HEK293T (cell line): ENCODE data around the gene PDE3A.

Experiments used
- ARNT ChIP-seq: fragments of 450-650 bp; IDR thresholded peaks from 2 replicates; pipeline ENCODE4 v1.6.1; 2017; ENCODE audit warnings: mild to moderate bottlenecking
- BHLHE40 ChIP-seq: fragments of 450-650 bp; IDR thresholded peaks from 2 replicates; pipeline ENCODE4 v1.6.1; 2016; ENCODE audit warnings: mild to moderate bottlenecking, moderate library complexity, borderline replicate concordance
- ELF4 ChIP-seq: fragments of 450-650 bp; IDR thresholded peaks from 2 replicates; pipeline ENCODE4 v1.6.1; 2017; ENCODE audit warnings: antibody characterized with exemption
- FOXA1 ChIP-seq: fragments of 450-650 bp; IDR thresholded peaks from 2 replicates; pipeline ENCODE4 v1.6.1; 2016; ENCODE audit warnings: mild to moderate bottlenecking
- FOXM1 ChIP-seq: fragments of 450-650 bp; IDR thresholded peaks from 2 replicates; pipeline ENCODE4 v1.6.1; 2017; ENCODE audit warnings: mild to moderate bottlenecking, borderline replicate concordance
- SP1 ChIP-seq: fragments of 450-650 bp; IDR thresholded peaks from 2 replicates; pipeline ENCODE4 v1.6.1; 2017
- TF ChIP-seq, protein P1 (sequence below): fragments of 450-650 bp; IDR thresholded peaks from 2 replicates; pipeline ENCODE4 v1.6.1; 2016

DNA sequence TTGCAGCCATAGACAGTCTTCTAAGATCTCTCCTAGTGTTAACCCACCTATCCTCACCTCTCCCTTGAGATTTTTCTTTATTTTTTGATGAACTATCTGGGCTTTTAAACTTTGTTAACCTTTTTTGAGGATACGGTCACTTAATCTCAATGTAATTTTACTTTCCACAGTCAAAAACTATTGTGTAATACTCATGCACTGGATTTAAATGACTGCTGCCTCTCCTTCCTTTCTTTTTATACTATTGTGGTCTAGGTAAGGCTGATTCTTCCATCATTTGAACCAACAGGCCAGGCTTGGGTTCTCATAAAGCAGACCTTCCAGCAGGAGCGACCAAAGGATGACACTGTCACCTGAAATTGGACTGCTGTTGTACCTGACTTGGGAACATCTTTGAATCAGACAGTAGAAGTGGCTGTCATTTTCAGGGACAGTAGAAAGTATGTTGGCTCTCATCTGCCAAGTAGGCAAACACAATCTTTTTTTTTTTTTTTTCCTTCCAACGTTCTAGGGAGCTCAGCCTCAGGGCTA, 689 bp upstream of the PDE3A start:
- no peak for TF ChIP-seq FOXM1
- TF ChIP-seq SP1, result no peak
- TF ChIP-seq FOXA1, result no peak
- TF ChIP-seq ELF4, result no peak
- TF ChIP-seq ARNT, result no peak
- TF ChIP-seq, protein P1, sequence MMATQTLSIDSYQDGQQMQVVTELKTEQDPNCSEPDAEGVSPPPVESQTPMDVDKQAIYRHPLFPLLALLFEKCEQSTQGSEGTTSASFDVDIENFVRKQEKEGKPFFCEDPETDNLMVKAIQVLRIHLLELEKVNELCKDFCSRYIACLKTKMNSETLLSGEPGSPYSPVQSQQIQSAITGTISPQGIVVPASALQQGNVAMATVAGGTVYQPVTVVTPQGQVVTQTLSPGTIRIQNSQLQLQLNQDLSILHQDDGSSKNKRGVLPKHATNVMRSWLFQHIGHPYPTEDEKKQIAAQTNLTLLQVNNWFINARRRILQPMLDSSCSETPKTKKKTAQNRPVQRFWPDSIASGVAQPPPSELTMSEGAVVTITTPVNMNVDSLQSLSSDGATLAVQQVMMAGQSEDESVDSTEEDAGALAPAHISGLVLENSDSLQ, result no peak
- TF ChIP-seq BHLHE40, result no peak
